Measurements from ENCODE around the gene HMGXB3. TPM values are rescaled to one million over a fixed set of nuclear protein-coding genes. Genes with fewer than 3 reads are reported as not detected.

The HMGXB3 gene
- total RNA-seq, 1 donor from 2014 or later: 23.1 TPM

DNA sequence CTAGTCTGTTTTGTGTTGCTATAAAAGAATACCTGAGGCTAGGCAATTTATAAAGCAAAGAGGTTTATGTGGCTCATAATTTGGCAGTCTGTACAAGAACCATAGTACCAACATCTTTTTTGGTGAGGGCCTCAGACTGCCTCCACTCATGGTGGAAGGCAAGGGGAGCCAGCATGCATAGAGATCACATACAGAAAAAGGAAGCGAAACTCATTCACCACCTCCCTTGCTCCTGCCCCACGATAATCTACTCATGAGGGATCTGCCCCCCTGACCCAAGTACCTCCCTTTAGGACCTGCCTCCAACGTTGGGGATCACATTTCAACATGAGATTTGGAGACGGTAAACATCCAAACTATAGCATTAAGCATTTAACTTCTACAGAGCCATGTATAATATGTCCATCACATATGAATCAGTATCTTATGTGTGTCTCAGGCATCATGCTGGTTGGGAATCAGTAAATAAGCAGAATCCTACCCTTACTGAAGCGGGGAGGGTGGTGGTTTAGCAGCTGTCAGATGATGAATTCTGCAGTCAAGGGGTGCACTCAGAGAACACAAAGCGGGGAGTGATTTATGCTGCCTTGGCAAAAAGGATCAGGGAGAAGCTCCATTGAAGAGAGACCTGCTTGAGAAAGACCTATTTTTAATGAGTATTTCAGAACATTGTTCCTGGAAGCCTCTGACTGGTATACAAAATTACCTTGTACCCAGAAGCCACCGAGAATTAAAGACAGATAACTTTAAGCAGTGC lies 34.8 kb downstream of the HMGXB3 start:
- H3K27me3 ChIP-seq: no peaks in the 10 kb centered on the region
- peaks cover 3% of the 10 kb centered on the region for H4K20me1 ChIP-seq (ENCODE audit: low read depth)
- H3K79me2 ChIP-seq (ENCODE audit: low read depth): no peaks in the 10 kb centered on the region
- H3K27ac Mint-ChIP-seq: no peak overlapping the region
- H3K9me3 Mint-ChIP-seq: no peaks in the 10 kb centered on the region
- no peaks in the 10 kb centered on the region for H3K4me1 ChIP-seq
- H3K9me3 ChIP-seq (ENCODE audit: low read depth): no peaks in the 10 kb centered on the region
- H3K36me3 ChIP-seq: no peaks in the 10 kb centered on the region
- no peak overlapping the region for H3K4me3 Mint-ChIP-seq
- H3K4me2 ChIP-seq: no peak overlapping the region
- no peaks in the 10 kb centered on the region for H3K27me3 Mint-ChIP-seq (ENCODE audit: insufficient read depth, low read depth)
- DNase-seq (ENCODE audit: low spot score): no peak
- H3K27ac ChIP-seq: no peak overlapping the region
- no peak overlapping the region for H3K9ac ChIP-seq
- H3K36me3 Mint-ChIP-seq: peaks cover 14% of the 10 kb centered on the region
- H3K4me3 ChIP-seq: no peak overlapping the region
- no peak for TF ChIP-seq EZH2phosphoT487 (IDR thresholded peaks at IDR 0.05)
- no peak for TF ChIP-seq EZH2 (IDR thresholded peaks at IDR 0.05)
- TF ChIP-seq CTCF (IDR thresholded peaks at IDR 0.05): no peak
- H2AFZ ChIP-seq (replicated peaks): no peak overlapping the region
- H3K4me1 Mint-ChIP-seq: no peaks in the 10 kb centered on the region
- H3F3A ChIP-seq (ENCODE audit: low read depth): no peaks in the 10 kb centered on the region

GRCh38 chr5:150036513-150036912 lies 36.0 kb downstream of the HMGXB3 start:
- no peaks in the 10 kb centered on the region for H3K36me3 ChIP-seq
- H3K4me1 Mint-ChIP-seq: no peaks in the 10 kb centered on the region
- TF ChIP-seq EZH2 (IDR thresholded peaks at IDR 0.05): no peak
- no peak for TF ChIP-seq EZH2phosphoT487 (IDR thresholded peaks at IDR 0.05)
- TF ChIP-seq CTCF (IDR thresholded peaks at IDR 0.05): no peak
- no peak overlapping the region for H3K27ac ChIP-seq
- no peaks in the 10 kb centered on the region for H3K4me1 ChIP-seq
- no peak overlapping the region for H3K4me2 ChIP-seq
- H3F3A ChIP-seq (ENCODE audit: low read depth): no peaks in the 10 kb centered on the region
- peaks cover 14% of the 10 kb centered on the region for H3K36me3 Mint-ChIP-seq
- H4K20me1 ChIP-seq (ENCODE audit: low read depth): peaks cover 3% of the 10 kb centered on the region
- no peaks in the 10 kb centered on the region for H3K79me2 ChIP-seq (ENCODE audit: low read depth)
- H3K9ac ChIP-seq: no peak overlapping the region
- H3K27me3 Mint-ChIP-seq (ENCODE audit: insufficient read depth, low read depth): no peaks in the 10 kb centered on the region
- H3K4me3 Mint-ChIP-seq: no peak overlapping the region
- no peaks in the 10 kb centered on the region for H3K9me3 ChIP-seq (ENCODE audit: low read depth)
- no peak for DNase-seq (ENCODE audit: low spot score)
- no peak overlapping the region for H3K27ac Mint-ChIP-seq
- no peak overlapping the region for H3K4me3 ChIP-seq
- H3K9me3 Mint-ChIP-seq: no peaks in the 10 kb centered on the region
- H3K27me3 ChIP-seq: no peaks in the 10 kb centered on the region
- no peak overlapping the region for H2AFZ ChIP-seq (replicated peaks)

DNA sequence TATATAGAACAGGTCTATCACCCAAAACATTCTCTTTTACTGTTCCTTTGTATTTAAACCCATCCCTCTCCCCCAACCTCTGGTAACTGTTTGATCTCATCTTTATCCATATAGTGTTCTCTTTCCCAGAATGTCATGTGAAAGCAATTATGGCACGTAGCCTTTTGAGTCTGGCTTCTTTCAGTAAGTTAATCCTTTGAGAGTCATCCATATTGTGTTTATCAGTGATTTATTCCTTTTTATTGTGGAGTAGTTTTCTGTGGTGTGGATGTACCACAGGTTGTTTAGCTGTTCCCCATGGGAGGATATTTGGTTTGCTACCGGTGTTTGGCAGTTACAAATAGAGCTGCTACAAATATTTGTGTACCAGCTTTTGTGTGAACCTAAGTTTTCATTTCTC lies 38.0 kb downstream of the HMGXB3 start:
- Histone ChIP-seq H3K4me2 (no peak overlapping the region), H3K36me3 (no peaks in the 10 kb centered on the region), H3K4me1 (no peaks in the 10 kb centered on the region), H3K4me3 (no peak overlapping the region), H3F3A (ENCODE audit: low read depth) (no peaks in the 10 kb centered on the region), H3K27ac (no peak overlapping the region), H3K9ac (no peak overlapping the region), H2AFZ (replicated peaks) (no peak overlapping the region), H3K79me2 (ENCODE audit: low read depth) (no peaks in the 10 kb centered on the region), H3K9me3 (ENCODE audit: low read depth) (no peaks in the 10 kb centered on the region), H4K20me1 (ENCODE audit: low read depth) (peaks cover 3% of the 10 kb centered on the region), H3K27me3 (no peaks in the 10 kb centered on the region)
- Mint-ChIP-seq H3K27ac (no peak overlapping the region), H3K4me3 (no peak overlapping the region), H3K36me3 (peaks cover 10% of the 10 kb centered on the region), H3K4me1 (no peaks in the 10 kb centered on the region), H3K27me3 (ENCODE audit: insufficient read depth, low read depth) (no peaks in the 10 kb centered on the region), H3K9me3 (no peaks in the 10 kb centered on the region)
- TF ChIP-seq CTCF (IDR thresholded peaks at IDR 0.05) (no peak), EZH2 (IDR thresholded peaks at IDR 0.05) (no peak), EZH2phosphoT487 (IDR thresholded peaks at IDR 0.05) (no peak)
- no peak for DNase-seq (ENCODE audit: low spot score)

Data from neural progenitor cell (in vitro differentiated cells).